Epithelial cell of prostate (primary cell): ENCODE results near the gene SIL1.
"Not testable (repeated sequence)": the region's sequence is repeated elsewhere in the genome, so short reads cannot be mapped to it uniquely, and the experiment has no call there.

Experiments used
- DNase-seq: peaks from one replicate; pipeline ENCODE4 v3.0.0-alpha.2; 2011; ENCODE audit warnings: low read depth, low spot score
- H3K27ac ChIP-seq: fragments of 450-650 bp; 2 replicates; pipeline ENCODE4 v1.5.1; 2017; ENCODE audit warnings: mild to moderate bottlenecking

SIL1 gene

DNA sequence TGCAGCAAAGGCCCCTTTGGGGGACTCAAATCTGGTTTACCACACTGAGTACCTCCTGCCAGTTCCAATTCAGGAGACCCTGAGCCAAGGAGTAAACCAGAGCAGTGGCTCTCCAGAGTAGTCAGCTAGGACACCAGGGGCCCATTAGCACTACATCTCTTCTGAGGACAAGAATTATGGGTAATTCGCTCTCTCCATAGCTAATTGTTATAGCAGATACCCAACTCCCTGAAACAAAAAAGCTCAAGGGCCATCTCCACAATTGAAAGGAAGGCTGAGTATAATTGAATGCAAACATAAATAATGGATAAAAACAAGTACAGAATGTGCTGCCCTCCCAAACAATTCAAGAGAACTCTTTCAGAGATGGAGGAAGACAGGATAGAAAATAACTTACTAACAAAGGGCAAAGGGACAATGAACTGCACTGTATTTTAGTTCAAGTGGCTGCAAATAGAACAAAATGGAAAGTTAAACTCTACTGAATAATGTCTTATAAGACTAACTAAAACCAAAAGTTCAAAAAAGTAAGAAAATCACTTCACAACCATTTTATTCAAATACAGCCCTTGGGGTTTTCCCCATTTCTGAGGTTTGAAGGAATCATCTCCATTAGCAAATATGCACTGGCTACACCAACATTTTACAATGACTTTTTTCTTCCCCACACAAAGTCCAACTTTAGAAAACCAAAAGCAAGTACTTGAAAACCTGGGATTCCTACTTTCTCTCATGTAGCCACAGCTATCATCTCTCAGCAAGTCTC, 118.8 kb downstream of the SIL1 start:
- H3K27ac ChIP-seq: no peak overlapping the region
- no peak for DNase-seq

DNA sequence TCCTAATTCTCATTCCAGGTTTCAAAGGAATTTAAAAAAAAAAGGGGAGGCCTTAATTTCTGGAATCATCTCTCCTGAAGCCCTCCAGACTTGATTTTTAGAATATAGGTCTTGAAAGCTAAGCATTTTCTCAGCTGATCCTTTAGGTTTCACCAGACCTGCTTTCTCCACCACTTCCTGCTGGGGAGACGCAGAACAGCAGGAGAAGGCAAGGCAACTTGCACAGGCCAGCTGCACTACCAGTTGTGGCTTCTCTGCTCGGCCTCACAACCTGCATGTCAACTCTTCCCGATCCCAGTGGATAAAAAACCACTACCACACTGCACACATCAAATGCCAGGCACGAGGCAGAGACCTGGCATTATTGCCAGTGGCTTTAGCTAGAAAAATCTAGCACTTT, 119.8 kb downstream of the SIL1 start:
- DNase-seq: no peak

DNA sequence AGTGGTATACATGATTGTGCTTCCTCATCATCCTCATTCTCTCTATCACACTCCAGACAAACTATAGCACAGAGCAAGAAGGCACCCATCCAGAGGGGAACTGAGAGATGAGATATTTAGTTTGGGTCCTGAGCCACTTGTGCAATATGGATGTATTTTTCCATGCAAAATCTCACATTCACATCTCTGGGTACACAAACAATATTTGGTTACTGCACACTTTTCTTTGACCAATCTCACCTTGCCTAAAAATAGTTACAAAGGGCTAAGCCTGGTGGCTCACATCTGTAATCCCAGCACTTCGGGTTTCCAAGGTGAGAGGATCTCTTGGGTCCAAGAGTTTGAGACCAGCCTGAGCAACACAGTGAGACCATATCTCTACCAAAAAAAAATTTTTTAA, 120.3 kb downstream of the SIL1 start:
- no peak for DNase-seq
- H3K27ac ChIP-seq: no peak overlapping the region

More for the DNA sequence above, 119.8 kb downstream of the SIL1 start:
- H3K27ac ChIP-seq: no peak overlapping the region

DNA sequence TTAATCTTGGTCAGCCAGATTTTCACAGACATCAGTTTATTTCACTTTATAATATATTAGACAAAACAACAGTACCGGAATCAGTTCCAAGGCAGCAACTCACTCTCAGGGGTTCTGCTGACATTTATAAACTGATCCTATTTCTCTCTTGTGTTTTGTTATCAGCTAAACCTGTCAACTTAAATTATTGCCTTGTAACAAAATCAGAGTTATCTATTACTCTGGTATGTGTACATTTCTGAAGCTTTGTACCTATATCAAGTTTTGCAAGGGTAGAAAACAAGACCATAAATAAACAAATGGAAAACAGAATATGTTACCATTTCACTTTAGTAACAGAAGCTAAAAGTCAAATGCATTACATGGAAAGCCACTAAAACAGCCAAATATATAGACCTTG, 122.1 kb downstream of the SIL1 start:
- H3K27ac ChIP-seq: no peak overlapping the region
- DNase-seq: no peak

DNA sequence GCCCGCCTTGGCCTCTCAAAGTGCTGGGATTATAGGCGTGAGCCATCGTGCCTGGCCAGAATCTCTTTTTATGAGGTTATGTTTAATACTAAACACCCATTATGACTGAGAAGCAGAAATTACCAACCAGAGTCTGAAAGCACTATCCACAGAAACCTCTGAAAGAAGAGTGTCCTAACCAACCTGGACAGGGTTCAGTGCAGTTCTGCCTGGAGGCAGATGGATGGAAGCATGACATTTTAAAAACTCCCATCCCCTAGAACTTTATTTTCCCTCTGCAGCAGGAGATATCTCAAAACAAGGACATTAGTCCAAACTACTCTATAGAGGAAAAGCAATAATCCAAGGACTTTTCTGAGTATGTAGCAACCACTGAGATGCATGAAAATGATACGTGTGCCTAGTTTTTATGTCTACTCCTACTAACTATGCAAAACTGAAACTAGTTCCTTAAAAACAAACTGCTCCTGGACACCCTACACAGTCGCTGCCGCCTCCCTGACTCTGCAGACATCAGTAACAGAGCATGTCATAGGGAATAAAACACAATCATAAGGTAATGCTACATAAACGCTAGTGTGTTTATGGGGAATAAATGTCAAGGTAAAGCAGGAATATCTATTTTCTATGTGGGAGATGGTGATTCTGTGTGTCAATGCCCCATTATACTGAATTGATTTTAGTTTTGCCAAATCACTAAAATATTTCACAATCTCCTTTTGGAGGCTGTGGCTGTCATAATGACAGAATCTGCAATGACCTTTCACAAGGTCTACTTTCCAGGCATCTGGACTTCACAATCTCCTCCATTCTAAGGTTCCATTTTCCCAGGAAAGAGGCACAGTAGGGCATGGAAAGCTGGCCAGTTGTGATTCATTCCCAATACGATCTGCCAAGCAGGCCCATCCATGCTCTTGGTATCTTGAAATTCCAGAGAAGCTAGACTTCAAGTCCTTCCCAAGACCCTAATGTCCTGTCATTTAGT, 122.8 kb downstream of the SIL1 start:
- DNase-seq: no peak
- no peak overlapping the region for H3K27ac ChIP-seq

DNA sequence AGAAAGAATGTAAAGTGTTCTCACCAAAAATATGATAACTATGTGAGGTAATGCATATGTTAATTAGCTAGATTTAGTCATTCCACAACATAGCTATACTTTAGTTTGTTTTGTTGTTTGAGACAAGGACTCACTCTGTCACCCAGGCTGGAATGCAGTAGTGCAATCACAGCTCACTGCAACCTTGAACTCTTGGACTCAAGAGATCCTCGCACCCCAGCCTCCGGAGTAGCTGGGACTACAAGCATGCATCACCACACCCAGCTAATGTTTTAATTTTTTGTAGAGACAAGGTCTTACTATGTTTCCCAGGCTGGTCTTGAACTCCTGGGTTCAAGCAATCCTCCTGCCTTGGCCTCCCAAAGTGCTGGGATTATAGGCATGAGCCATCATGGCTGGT, 124.2 kb downstream of the SIL1 start:
- not testable (repeated sequence) for H3K27ac ChIP-seq, DNase-seq

DNA sequence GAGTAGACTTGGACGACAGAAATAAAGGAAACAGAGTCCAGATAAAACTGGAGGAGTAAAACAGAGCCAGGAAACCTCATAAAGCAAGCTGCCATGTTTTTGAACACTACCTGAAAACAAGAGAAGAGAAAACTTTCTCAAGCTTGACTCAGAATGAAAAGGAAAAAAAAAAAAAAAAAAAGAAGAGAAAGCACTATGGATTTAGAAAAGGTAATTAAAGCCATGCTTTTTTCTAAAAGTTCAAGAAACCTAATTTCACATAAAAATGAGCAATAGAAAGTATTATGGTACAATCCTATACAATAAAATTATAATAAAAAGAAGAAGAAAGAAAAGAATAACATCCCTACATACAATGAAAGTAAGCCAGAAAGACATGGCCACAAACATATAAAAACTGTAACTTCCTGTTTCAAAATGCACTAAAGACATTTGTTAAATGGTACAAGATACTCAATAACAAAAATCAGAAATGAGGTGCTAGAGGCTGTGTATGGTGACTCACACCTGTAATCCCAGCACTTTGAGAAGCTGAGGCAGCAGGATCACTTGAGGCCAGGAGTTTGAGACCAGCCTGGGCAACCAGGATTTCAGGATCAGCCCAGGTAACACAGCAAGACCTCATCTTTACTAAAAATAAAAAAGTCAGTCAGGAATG, 129.5 kb downstream of the SIL1 start:
- no peak for DNase-seq
- H3K27ac ChIP-seq: no peak overlapping the region

DNA sequence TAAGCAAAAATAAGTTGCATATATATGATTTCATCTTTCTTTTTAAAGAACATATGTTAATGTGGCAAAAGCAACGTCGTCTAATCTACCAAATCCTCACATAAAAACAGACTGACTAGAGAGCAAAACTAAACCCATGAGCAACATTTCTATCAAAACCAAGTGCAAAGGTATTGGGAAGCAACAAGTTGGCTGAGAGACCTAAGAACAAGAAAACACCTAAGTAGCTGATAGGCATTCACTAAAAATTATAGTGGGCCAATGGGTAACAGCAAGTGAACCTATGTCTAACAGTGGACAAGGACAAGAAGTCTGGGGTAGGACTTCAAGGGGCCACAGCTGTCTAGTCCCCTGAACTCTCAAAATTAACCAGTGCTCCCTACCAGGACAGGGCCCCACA, 130.1 kb downstream of the SIL1 start:
- H3K27ac ChIP-seq: no peak overlapping the region

DNA sequence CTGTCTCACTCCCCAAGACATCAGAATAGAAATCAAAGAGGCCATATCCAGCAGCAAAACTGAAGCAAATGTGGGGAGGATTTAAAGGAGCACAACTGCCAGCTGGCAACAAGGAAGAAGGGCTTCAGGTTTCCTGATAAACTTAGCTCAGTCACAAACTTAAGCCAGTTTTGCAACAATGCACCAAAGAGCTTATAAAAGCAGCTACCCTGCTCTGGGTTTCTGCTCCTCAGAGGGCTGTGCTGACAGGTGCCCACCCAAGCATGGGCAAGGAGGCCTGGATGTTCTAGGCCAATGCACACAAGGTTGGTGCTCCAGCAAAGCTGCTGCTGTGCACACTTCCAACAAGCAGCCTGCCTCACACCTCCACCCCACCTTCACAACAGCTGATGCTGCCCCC, 132.9 kb downstream of the SIL1 start:
- H3K27ac ChIP-seq: no peak overlapping the region
- no peak for DNase-seq

More for the DNA sequence above, 130.1 kb downstream of the SIL1 start:
- DNase-seq: no peak

DNA sequence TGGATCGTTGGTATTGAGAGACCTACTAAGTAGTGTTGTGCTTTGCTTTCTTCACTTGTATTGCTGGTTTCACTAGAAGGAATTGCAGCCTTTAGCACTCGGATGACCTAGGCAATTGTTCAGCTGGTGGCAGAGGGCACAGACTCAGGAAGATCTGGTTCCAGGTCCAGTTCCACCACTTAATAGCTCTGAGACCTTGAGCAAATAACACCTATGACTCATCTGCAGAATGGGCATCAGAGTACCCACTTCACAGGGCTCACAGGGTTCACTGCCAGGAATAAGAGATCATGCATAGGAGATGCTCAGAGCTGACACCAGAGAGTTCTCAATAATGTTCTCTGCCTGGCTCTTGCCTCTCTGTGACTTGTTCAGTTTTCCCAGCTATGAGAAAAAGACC, 133.6 kb downstream of the SIL1 start:
- DNase-seq: peak; percentile 26
- H3K27ac ChIP-seq: no peak overlapping the region

DNA sequence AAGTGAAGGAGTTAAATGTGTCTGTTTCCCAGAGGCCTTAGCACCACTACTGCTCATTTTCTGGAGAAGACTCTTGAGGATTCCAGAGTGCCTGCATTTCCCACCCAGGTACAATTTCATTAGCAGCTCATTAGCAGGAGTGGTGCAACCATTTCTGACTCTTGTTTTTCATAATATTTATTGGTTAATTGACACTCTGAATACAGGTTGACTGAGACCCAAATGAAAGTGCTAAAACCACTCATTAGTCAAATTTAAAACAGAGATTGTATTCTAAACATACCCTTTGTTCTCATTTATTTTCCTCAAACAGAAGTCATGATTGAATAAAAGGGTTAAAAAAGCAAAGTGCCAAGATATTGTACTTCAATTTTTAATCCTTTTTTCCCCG, 134.5 kb downstream of the SIL1 start:
- no peak for DNase-seq
- H3K27ac ChIP-seq: no peak overlapping the region

DNA sequence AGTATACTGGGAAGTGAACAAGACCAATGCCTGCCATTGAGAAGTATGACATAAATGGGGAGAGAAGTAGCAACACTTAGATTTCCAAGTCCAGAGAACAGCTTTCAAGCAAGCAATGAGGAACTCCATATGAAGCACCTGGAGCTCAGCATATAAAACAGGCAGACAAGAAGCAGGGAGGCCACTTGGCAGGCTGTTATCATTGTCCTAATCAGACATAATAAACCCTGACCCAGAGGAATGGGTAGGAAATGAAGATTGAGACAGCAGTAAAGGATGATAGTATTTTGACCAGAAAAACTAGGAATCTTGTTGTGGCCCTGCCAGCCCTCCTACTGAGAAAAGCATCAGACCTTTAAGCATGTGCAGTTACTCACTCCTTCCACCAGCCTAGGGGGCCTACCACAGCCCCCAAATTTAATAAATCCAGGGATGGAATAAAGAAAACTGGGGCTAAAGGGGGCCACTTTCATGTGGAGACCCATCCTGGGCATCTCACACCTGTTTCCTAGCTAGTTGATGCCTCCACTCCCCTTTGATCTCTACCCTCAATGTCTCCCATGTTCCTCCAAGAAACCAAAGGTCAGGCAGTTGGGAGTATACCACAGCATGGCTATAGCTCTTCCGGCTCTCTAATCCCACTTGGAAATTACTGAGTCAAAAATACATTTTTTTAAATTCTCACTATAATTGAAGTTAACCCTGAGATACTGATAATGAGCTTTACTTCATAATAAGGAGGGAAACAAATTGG, 135.1 kb downstream of the SIL1 start:
- no peak for DNase-seq
- H3K27ac ChIP-seq: no peak overlapping the region

DNA sequence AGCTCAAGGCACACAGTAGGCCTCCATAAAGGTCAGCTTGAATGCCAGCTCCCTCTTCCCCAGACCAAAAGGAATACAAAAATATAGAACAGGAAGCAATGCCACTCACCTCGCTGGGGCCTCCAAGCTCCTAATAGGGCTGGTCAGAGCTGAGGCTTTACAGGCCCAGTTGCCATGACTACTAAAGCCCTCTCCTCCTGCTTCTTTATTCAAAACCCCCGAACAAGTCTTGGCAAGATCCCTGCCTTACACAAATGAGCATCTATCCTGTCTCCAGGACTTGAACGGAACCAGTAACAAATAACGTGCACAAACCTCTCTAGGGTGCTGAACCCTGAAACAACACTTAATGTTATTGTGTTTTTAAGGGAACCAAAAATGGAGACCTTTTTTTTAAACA, 136.3 kb downstream of the SIL1 start:
- DNase-seq: no peak
- peak overlapping the region; percentile 23 for H3K27ac ChIP-seq

DNA sequence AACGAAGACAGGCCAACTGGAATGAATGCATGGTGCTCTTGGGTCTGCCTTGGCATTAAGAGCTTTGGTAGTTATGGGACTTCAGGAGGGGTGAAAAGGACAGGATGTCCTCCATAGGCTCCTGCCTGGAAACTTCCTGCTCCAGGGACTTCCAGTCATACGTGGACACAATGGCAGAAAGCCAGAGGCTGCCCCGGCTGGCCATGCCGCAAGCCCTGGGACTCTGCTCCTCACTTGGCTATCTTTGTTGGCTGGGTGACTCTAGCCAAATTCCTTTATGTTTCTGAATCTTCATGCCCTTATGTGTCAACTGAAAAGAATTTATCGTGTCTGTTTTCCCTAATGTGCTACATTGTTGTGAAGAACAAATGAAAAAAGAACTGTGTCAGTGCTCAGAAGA, 136.9 kb downstream of the SIL1 start:
- peak overlapping the region; percentile 23 for H3K27ac ChIP-seq
- DNase-seq: no peak

DNA sequence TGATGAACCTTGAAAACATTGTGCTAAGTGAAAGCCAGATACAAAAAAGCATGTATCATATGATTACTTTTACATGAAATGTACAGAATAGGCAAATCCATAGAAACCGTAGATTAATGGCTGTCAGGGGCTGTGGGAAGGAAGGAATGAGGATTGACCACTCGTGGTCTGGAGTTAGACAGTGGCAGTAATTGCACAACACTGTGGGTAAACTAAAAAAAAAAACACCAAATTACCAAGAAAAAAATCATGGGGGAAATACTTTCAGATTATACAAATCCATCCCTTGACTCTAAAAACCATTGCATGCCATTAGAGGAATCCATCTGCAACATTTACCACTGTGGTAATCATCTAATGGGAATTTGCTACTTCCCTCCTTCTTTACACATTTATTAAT, 140.0 kb downstream of the SIL1 start:
- no peak overlapping the region for H3K27ac ChIP-seq
- DNase-seq: no peak

DNA sequence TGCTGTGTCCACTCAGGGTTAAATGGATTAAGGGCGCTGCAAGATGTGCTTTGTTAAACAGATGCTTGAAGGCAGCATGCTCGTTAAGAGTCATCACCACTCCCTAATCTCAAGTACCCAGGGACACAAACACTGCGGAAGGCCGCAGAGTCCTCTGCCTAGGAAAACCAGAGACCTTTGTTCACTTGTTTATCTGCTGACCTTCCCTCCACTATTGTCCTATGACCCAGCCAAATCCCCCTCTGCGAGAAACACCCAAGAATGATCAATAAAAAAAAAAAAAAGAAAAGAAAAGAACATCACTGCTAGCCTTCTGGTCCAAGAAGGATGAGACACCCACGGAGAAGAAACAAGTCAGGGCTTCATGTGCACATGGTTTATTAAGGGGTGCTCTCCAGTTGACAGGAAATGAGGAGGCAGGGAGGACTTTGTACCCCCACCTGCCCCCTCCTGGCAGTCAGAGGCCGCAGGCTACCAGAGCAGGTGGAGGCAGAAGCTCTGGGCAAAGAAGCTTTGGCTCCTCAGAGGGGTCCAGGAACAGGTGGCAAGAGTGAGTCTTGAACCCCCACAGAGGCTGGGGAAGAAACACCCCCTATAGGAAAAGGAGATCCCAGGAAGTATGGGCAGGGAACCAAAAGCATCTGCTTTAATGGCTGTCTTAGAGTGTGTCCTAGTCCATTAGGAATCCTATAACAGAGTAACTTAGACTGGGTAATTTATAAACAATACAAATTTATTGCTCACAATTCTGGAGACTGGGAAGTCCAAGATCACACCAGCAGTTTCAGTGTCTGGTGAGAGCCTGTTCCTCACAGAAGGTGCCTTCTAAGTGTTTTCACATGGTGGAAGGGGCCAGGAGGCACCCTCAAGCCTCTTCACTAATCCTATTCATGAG, 140.9 kb downstream of the SIL1 start:
- DNase-seq, H3K27ac ChIP-seq: not testable (repeated sequence)

DNA sequence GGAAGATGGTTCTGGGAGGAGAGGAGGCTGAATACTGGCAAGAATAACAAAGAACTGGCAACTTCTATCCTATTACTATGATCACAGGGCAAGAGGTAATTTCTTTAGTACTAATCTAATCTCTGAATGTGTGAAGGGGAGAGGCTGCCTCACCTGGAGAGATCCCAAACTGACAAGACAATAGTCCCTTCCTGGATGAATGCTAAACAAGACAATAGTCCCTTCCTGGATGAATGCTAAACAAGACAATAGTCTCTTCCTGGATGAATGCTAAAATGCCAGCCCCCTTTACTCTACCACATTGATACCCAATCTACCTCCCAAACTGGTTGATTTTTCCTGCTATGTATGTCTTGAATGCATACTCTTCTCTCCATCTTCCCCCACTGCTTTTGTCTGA, 145.2 kb downstream of the SIL1 start:
- no peak for DNase-seq
- H3K27ac ChIP-seq: no peak overlapping the region

DNA sequence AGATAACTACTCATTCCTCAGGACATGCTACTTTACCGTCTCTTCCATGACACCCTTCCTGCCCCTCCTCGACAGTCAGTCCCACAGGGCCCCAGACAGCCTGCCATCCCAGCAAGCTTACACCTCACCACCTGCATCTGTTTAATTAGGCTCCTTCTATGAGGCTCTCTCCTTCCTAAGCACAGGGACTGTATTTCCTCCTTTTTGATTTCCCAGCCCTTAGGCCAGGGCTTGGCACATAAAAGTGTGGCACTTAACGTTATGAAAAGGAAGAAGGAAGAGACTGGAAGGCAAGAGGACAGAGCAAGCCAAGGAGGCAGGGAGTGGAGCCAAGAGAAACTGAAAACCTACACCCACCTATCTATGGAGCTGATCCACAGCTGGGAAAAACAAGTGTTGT, 146.8 kb downstream of the SIL1 start:
- DNase-seq: no peak

DNA sequence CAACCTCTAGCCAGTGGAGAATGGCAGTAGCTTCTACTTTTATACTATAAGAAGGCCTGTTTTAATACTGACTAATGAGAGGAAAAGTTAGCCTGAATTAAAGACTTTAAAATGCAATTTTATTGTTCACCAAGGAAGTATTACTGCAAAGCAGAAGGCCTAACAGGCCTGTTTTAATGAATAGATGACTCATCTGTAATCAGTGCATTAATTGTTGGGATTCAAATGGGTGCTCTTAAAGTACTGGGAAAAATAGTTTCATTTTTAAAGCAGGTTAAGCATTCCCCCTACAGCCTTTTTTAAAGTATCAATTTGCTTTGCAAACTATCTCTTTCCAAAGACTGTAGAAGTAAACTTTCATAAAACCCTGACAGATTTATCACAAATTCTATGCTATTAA, 147.7 kb downstream of the SIL1 start:
- DNase-seq: no peak
- H3K27ac ChIP-seq: no peak overlapping the region

More for the DNA sequence above, 146.8 kb downstream of the SIL1 start:
- H3K27ac ChIP-seq: no peak overlapping the region
